Panc1 (cell line): ENCODE measurements around the gene KCNK2. TPM values are rescaled to one million over a fixed set of nuclear protein-coding genes. Genes with fewer than 3 reads are reported as not detected.

Experiments
- ATAC-seq: fragments of 200-7000 bp; cut with Tn5 transposase; 2 replicates; pipeline ENCODE4 v1.9.1; 2020; ENCODE audit warnings: mild to moderate bottlenecking, moderate library complexity
- BruUV-seq: library from RNA; stranded (reverse); fragments of 400-500 nt; replicated peaks from 2 replicates; lab custom pipeline; 2021; lab: Mats Ljungman, UMichigan
- CTCF ChIA-PET: fragments of 300-600 bp; sonication (Branson Sonifier 250); formaldehyde crosslinking; loops from one replicate; lab custom pipeline; 2022; ENCODE audit warnings: antibody characterized with exemption; lab: Charles Lee
- POLR2A ChIA-PET: fragments of 300-600 bp; sonication (Branson Sonifier 250); formaldehyde crosslinking; loops from one replicate; lab custom pipeline; 2022; ENCODE audit warnings: antibody characterized with exemption; lab: Charles Lee
- DNase-seq: peaks from one replicate; pipeline ENCODE4 v3.0.0-alpha.2; 2010; ENCODE audit warnings: low read depth, low spot score
- H3K27ac ChIP-seq: 2 replicates; pipeline ENCODE4 v1.5.1; 2011; ENCODE audit warnings: mild to moderate bottlenecking, low read length, inconsistent platforms
- H3K27me3 ChIP-seq: fragments of 200-500 bp; sonication (Bioruptor generic); 2 replicates; pipeline ENCODE4 v1.6.0; 2014; ENCODE audit warnings: low read length, inconsistent platforms; ENCODE audit not compliant: control insufficient read depth, insufficient read depth
- H3K36me3 ChIP-seq: fragments of 200-500 bp; sonication (Bioruptor generic); 2 replicates; pipeline ENCODE4 v1.5.1; 2014; ENCODE audit warnings: inconsistent platforms, mild to moderate bottlenecking, low read length, moderate library complexity; ENCODE audit not compliant: control insufficient read depth, insufficient read depth
- H3K4me1 ChIP-seq: 2 replicates; pipeline ENCODE4 v1.5.1; 2011; ENCODE audit warnings: inconsistent platforms, mild to moderate bottlenecking, low read length, moderate library complexity; ENCODE audit not compliant: control insufficient read depth, insufficient read depth
- H3K4me3 ChIP-seq, 2 experiments: 2 replicates each; pipeline ENCODE4 v1.5.1; 2011 to 2012; ENCODE audit warnings: low read depth in 2 of 2, low read length in 2 of 2, mild to moderate bottlenecking in 2 of 2, inconsistent platforms in 1 of 2, moderate library complexity in 1 of 2
- H3K9me3 ChIP-seq: fragments of 200-500 bp; sonication (Bioruptor generic); 2 replicates; pipeline ENCODE4 v1.5.1; 2014; ENCODE audit warnings: low read depth, mild to moderate bottlenecking, inconsistent platforms, low read length, moderate library complexity; ENCODE audit not compliant: control insufficient read depth, insufficient read depth
- CTCF ChIP-seq: fragments of 450-650 bp; IDR thresholded peaks from 2 replicates; pipeline ENCODE4 v1.5.1; 2017; ENCODE audit warnings: mild to moderate bottlenecking
- POLR2AphosphoS5 ChIP-seq: IDR thresholded peaks from 2 replicates; pipeline ENCODE4 v1.6.1; 2012; ENCODE audit warnings: mild to moderate bottlenecking, low read depth, low read length, moderate library complexity
- REST ChIP-seq, 2 experiments: IDR thresholded peaks; 2 replicates each; pipeline ENCODE4 v1.6.1; 2011 to 2012; ENCODE audit warnings: low read depth in 2 of 2, control low read depth in 1 of 2, low read length in 1 of 2, mild to moderate bottlenecking in 1 of 2, moderate library complexity in 1 of 2; ENCODE audit not compliant: insufficient read depth in 1 of 2
- SIN3A ChIP-seq: IDR thresholded peaks from 2 replicates; pipeline ENCODE4 v1.6.1; 2012; ENCODE audit warnings: low read depth, mild to moderate bottlenecking, low read length, moderate library complexity, borderline replicate concordance; ENCODE audit not compliant: insufficient read depth
- TCF7L2 ChIP-seq: IDR thresholded peaks from 2 replicates; pipeline ENCODE4 v1.6.1; 2011; ENCODE audit warnings: mild to moderate bottlenecking, low read depth, low read length, inconsistent platforms
- in situ Hi-C: cut with HindIII; loops from 2 replicates; pipeline ENCODE4 v1.10.0; 2016; ENCODE audit warnings: low sequenced_read_pairs, low pct_unique_long_range_greater_than_20kb
- intact Hi-C: fragments of 100-400 bp; cut with micrococcal nuclease; formaldehyde crosslinking; loops from one replicate; pipeline ENCODE4 v1.10.0; 2022; ENCODE audit not compliant: unreplicated experiment
- total RNA-seq: library from RNA; stranded (reverse); gene quantifications from one replicate; pipeline ENCODE4 v1.2.1, GENCODE V29; 2021; ENCODE audit not compliant: unreplicated experiment

KCNK2 gene
- total RNA-seq, 1 experiment from 2014 or later, result 0.28 TPM

DNA sequence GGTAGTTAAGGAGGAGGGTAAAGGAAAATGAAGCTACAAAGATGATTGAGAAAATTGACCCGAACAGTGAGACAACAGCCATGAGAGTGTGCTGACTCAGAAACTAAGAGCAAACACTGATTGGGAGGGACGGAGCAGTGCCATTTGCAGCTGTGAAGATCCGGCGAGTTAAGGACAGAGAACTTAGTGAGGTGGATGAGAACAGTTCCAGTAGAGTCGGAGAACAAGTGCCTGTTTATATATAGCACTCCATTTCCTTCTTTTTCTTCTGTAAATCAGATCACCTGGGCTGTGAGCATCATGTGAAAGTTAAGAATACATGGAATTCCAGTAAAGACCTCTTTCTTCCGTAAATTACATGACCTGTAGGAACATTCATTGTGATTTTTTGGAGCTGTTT lies 145.7 kb downstream of the KCNK2 start:
- Histone ChIP-seq H3K4me1 (no peaks in the 10 kb centered on the region), H3K4me3 (no peak overlapping the region), H3K27me3 (no peaks in the 10 kb centered on the region), H3K36me3 (no peaks in the 10 kb centered on the region), H3K27ac (no peak overlapping the region), H3K9me3 (no peaks in the 10 kb centered on the region)
- ChIA-PET CTCF (no interaction called here), POLR2A (no interaction called here)
- in situ Hi-C loops, result no loop called here
- DNase-seq (no peak), ATAC-seq (no peak)
- no peak for TF ChIP-seq SIN3A
- intact Hi-C loops, result no loop called here
- BruUV-seq, result no TSS peak

DNA sequence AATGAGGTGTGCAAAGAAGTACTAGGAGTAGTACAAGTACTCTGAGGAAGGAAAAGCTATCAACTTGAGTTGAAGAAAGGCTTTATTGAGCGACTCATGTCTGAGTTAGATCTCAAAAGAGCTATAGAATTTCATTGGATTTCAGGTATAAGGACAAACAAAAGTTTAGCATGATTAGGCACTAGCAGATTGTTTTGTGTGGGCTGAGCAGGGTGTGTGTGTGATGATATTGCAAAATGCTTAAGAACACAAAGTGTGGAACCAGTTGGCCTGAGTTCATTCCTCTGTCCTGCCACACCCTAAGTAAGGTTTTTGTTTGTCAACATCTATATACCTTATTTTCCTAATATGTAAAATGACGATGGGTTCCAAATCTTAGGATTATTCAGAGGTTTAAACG lies 158.9 kb downstream of the KCNK2 start:
- H3K4me3 ChIP-seq, result no peak overlapping the region
- ChIA-PET POLR2A (no interaction called here), CTCF (no interaction called here)
- TF ChIP-seq POLR2AphosphoS5, result no peak
- TF ChIP-seq REST (IDR thresholded peaks at IDR 0.05; ENCODE audit: insufficient read depth in 1 of 2, low read depth in 2 of 2, low read length in 1 of 2), result no peak
- no peak for TF ChIP-seq TCF7L2
- TF ChIP-seq CTCF, result no peak
- no peak for TF ChIP-seq SIN3A
- H3K4me1 ChIP-seq, result no peaks in the 10 kb centered on the region
- no peak overlapping the region for H3K27ac ChIP-seq
- intact Hi-C loops (no loop called here), in situ Hi-C loops (no loop called here)
- H3K27me3 ChIP-seq, result no peaks in the 10 kb centered on the region; the same call in 1 of the 2 replicates
- H3K9me3 ChIP-seq, result no peaks in the 10 kb centered on the region
- no peak for ATAC-seq
- H3K36me3 ChIP-seq, result no peaks in the 10 kb centered on the region
- DNase-seq, result no peak
- no TSS peak for BruUV-seq

GRCh38 chr1:215243345-215244054 lies 161.0 kb downstream of the KCNK2 start:
- Histone ChIP-seq H3K27me3 (no peaks in the 10 kb centered on the region; the same call in 1 of the 2 replicates), H3K27ac (no peak overlapping the region), H3K4me1 (no peaks in the 10 kb centered on the region), H3K36me3 (no peaks in the 10 kb centered on the region), H3K4me3 (no peak overlapping the region), H3K9me3 (no peaks in the 10 kb centered on the region)
- no peak for DNase-seq
- no TSS peak for BruUV-seq
- intact Hi-C loops (no loop called here), in situ Hi-C loops (no loop called here)
- CTCF ChIA-PET, result no interaction called here
- no peak for TF ChIP-seq TCF7L2
- no peak for ATAC-seq
- POLR2A ChIA-PET, result no interaction called here
